A549 treated with AZD9567 at 1 μM for 4 hours (cell line): ENCODE data around the gene HAX1. TPM values are rescaled to one million over a fixed set of nuclear protein-coding genes. Genes with fewer than 3 reads are reported as not detected.

ENCODE experiments used
- total RNA-seq: library from RNA; stranded (reverse); fragments of 200-300 nt; extraction: Qiagen RNA extraction; gene quantifications from 5 replicates; pipeline ENCODE4 v1.2.3, GENCODE V29; 2022; ENCODE audit not compliant: insufficient read depth

The HAX1 gene
- total RNA-seq, result 89.0 to 101 TPM (median 92.8 TPM) in 5 replicates

GRCh38 chr1:154272217-154272998, at the start of gene HAX1:
Gene HAX1 (plus strand): TSS chr1:154272629. CDS start chr1:154272724, 95 bp downstream.

GRCh38 chr1:154320882-154321608, 48.6 kb downstream of the HAX1 start, which contains the start of gene AQP10:
Gene AQP10 (plus strand): TSS chr1:154321093. CDS start chr1:154321156, 63 bp downstream.

GRCh38 chr1:154324669-154325582, 52.5 kb downstream of the HAX1 start, which contains the start of gene ATP8B2:
Gene ATP8B2 (plus strand): TSS chr1:154325525. CDS start chr1:154328142, 2,617 bp downstream.

Other genes starting within 250 kb of the HAX1 start
- gene NUP210L, start 117.6 kb upstream of the HAX1 start, total RNA-seq, result not detected in 5 replicates
- gene TPM3, start 80.5 kb upstream of the HAX1 start, total RNA-seq, result 472 to 725 TPM (median 493 TPM) in 5 replicates
- 0.31 TPM in 1 of 5 replicates, not detected in the others for gene CFAP141, start 66.3 kb upstream of the HAX1 start, total RNA-seq
- 94.2 to 116 TPM (median 102 TPM) in 5 replicates for gene UBAP2L, start 51.7 kb upstream of the HAX1 start, total RNA-seq
- gene AQP10, start 48.5 kb downstream of the HAX1 start, total RNA-seq, result not detected in 5 replicates
- gene ATP8B2, start 52.9 kb downstream of the HAX1 start, total RNA-seq, result 28.1 to 36.6 TPM (median 31.3 TPM) in 5 replicates
- 13.5 to 25.2 TPM (median 21.3 TPM) in 5 replicates for gene IL6R, start 132.7 kb downstream of the HAX1 start, total RNA-seq
- gene TDRD10, start 229.6 kb downstream of the HAX1 start, total RNA-seq, result 0.13 to 0.14 TPM in 2 of 5 replicates, not detected in the others
- gene SHE, start 229.8 kb downstream of the HAX1 start, total RNA-seq, result 0.08 to 0.10 TPM (median 0.10 TPM) in 4 of 5 replicates, not detected in the other